ENCODE results near the gene SDR39U1. TPM values are rescaled to one million over a fixed set of nuclear protein-coding genes. Genes with fewer than 3 reads are reported as not detected.

Gene SDR39U1
- polyA plus RNA-seq, 4 donors: 41.4 to 52.6 (median 50.2) TPM

GRCh38 chr14:24439257-24439656 is 3.3 kb downstream of the SDR39U1 start:
- Histone ChIP-seq H3K36me3 (ENCODE audit: control insufficient read depth in 3 of 3, insufficient read depth in 2 of 3, low read depth in 1 of 3, low read length in 3 of 3) (peaks cover 0 to 56% (median 30%) of the 10 kb centered on the region in 3 donors), H3K4me1 (ENCODE audit: control insufficient read depth in 3 of 3, insufficient read depth in 2 of 3, low read depth in 1 of 3, low read length in 2 of 3) (peaks cover 7 to 13% (median 9%) of the 10 kb centered on the region in 3 donors)

GRCh38 chr14:24438223-24439097 is 4.1 kb downstream of the SDR39U1 start:
- H3K4me1 ChIP-seq (ENCODE audit: control insufficient read depth in 3 of 3, insufficient read depth in 2 of 3, low read depth in 1 of 3, low read length in 2 of 3): peaks cover 6 to 11% (median 7%) of the 10 kb centered on the region in 3 donors
- H3K4me3 ChIP-seq (ENCODE audit: low read depth in 1 of 3, low read length in 3 of 3): no peak overlapping the region
- H3K27me3 ChIP-seq (ENCODE audit: control insufficient read depth in 3 of 3, insufficient read depth in 3 of 3, low read length in 3 of 3): no peaks in the 10 kb centered on the region
- WGBS, 3 donors: 63 to 69% (median 66%) methylated on average over 9 of the region's 9 CpGs
- FAIRE-seq (no peak), DNase-seq (no peak)
- peak overlapping the region in 1 of 3 donors; percentile 6 for H3K27ac ChIP-seq (ENCODE audit: low read depth in 1 of 3, low read length in 2 of 3)
- H3K36me3 ChIP-seq (ENCODE audit: control insufficient read depth in 3 of 3, insufficient read depth in 2 of 3, low read depth in 1 of 3, low read length in 3 of 3): peaks cover 0 to 58% (median 32%) of the 10 kb centered on the region in 3 donors
- no peaks in the 10 kb centered on the region for H3K9me3 ChIP-seq (ENCODE audit: control insufficient read depth in 2 of 2, insufficient read depth in 1 of 2, low read depth in 1 of 2, low read length in 1 of 2)

More at GRCh38 chr14:24439257-24439656, 3.3 kb downstream of the SDR39U1 start:
- H3K27me3 ChIP-seq (ENCODE audit: control insufficient read depth in 3 of 3, insufficient read depth in 3 of 3, low read length in 3 of 3): no peaks in the 10 kb centered on the region
- DNase-seq (no peak), FAIRE-seq (no peak)
- no peaks in the 10 kb centered on the region for H3K9me3 ChIP-seq (ENCODE audit: control insufficient read depth in 2 of 2, insufficient read depth in 1 of 2, low read depth in 1 of 2, low read length in 1 of 2)
- no peak overlapping the region for H3K27ac ChIP-seq (ENCODE audit: low read depth in 1 of 3, low read length in 2 of 3)
- 39 to 82% (median 68%) methylated on average over 1 of the region's 1 CpG for WGBS, 3 donors
- H3K4me3 ChIP-seq (ENCODE audit: low read depth in 1 of 3, low read length in 3 of 3): no peak overlapping the region

GRCh38 chr14:24437736-24438067 is 4.9 kb downstream of the SDR39U1 start:
- H3K27ac ChIP-seq (ENCODE audit: low read depth in 1 of 3, low read length in 2 of 3): peak overlapping the region in 1 of 3 donors; percentile 19
- H3K4me1 ChIP-seq (ENCODE audit: control insufficient read depth in 3 of 3, insufficient read depth in 2 of 3, low read depth in 1 of 3, low read length in 2 of 3): peaks cover 4 to 13% (median 4%) of the 10 kb centered on the region in 3 donors
- no peak for DNase-seq
- H3K36me3 ChIP-seq (ENCODE audit: control insufficient read depth in 3 of 3, insufficient read depth in 2 of 3, low read depth in 1 of 3, low read length in 3 of 3): peaks cover 0 to 61% (median 32%) of the 10 kb centered on the region in 3 donors
- 76 to 81% (median 78%) methylated on average over 2 of the region's 2 CpGs for WGBS, 3 donors
- no peaks in the 10 kb centered on the region for H3K27me3 ChIP-seq (ENCODE audit: control insufficient read depth in 3 of 3, insufficient read depth in 3 of 3, low read length in 3 of 3)
- H3K9me3 ChIP-seq (ENCODE audit: control insufficient read depth in 2 of 2, insufficient read depth in 1 of 2, low read depth in 1 of 2, low read length in 1 of 2): no peaks in the 10 kb centered on the region
- no peak for FAIRE-seq
- H3K4me3 ChIP-seq (ENCODE audit: low read depth in 1 of 3, low read length in 3 of 3): no peak overlapping the region

- 71 to 78% (median 77%) methylated on average over 12 of the region's 12 CpGs for WGBS, 3 donors
- Histone ChIP-seq H3K9me3 (ENCODE audit: control insufficient read depth in 2 of 2, insufficient read depth in 1 of 2, low read depth in 1 of 2, low read length in 1 of 2) (no peaks in the 10 kb centered on the region), H3K27me3 (ENCODE audit: control insufficient read depth in 3 of 3, insufficient read depth in 3 of 3, low read length in 3 of 3) (no peaks in the 10 kb centered on the region), H3K4me3 (ENCODE audit: low read depth in 1 of 3, low read length in 3 of 3) (no peak overlapping the region), H3K36me3 (ENCODE audit: control insufficient read depth in 3 of 3, insufficient read depth in 2 of 3, low read depth in 1 of 3, low read length in 3 of 3) (peaks cover 0 to 66% (median 32%) of the 10 kb centered on the region in 3 donors), H3K27ac (ENCODE audit: low read depth in 1 of 3, low read length in 2 of 3) (peak overlapping the region in 1 of 3 donors; percentile 19), H3K4me1 (ENCODE audit: control insufficient read depth in 3 of 3, insufficient read depth in 2 of 3, low read depth in 1 of 3, low read length in 2 of 3) (peaks cover 4 to 18% (median 4%) of the 10 kb centered on the region in 3 donors)
- no peak for DNase-seq
- FAIRE-seq: no peak
Measured at GRCh38 chr14:24437020-24437735, 5.4 kb downstream of the SDR39U1 start.

- Histone ChIP-seq H3K4me3 (ENCODE audit: low read depth in 1 of 3, low read length in 3 of 3) (no peak overlapping the region), H3K4me1 (ENCODE audit: control insufficient read depth in 3 of 3, insufficient read depth in 2 of 3, low read depth in 1 of 3, low read length in 2 of 3) (peaks cover 2 to 18% (median 3%) of the 10 kb centered on the region in 3 donors), H3K27ac (ENCODE audit: low read depth in 1 of 3, low read length in 2 of 3) (peak overlapping the region in 2 of 3 donors; percentile 2 to 19), H3K27me3 (ENCODE audit: control insufficient read depth in 3 of 3, insufficient read depth in 3 of 3, low read length in 3 of 3) (no peaks in the 10 kb centered on the region), H3K9me3 (ENCODE audit: control insufficient read depth in 2 of 2, insufficient read depth in 1 of 2, low read depth in 1 of 2, low read length in 1 of 2) (no peaks in the 10 kb centered on the region), H3K36me3 (ENCODE audit: control insufficient read depth in 3 of 3, insufficient read depth in 2 of 3, low read depth in 1 of 3, low read length in 3 of 3) (peaks cover 0 to 73% (median 32%) of the 10 kb centered on the region in 3 donors)
- 51 to 55% (median 53%) methylated on average over 5 of the region's 5 CpGs for WGBS, 3 donors
- FAIRE-seq: no peak
- peak; percentile 72 to 75 for DNase-seq
Measured at GRCh38 chr14:24436355-24437019, 6.1 kb downstream of the SDR39U1 start.

- Histone ChIP-seq H3K27ac (ENCODE audit: low read depth in 1 of 3, low read length in 2 of 3) (peak overlapping the region in 2 of 3 donors; percentile 2 to 18), H3K27me3 (ENCODE audit: control insufficient read depth in 3 of 3, insufficient read depth in 3 of 3, low read length in 3 of 3) (no peaks in the 10 kb centered on the region), H3K4me3 (ENCODE audit: low read depth in 1 of 3, low read length in 3 of 3) (no peak overlapping the region), H3K9me3 (ENCODE audit: control insufficient read depth in 2 of 2, insufficient read depth in 1 of 2, low read depth in 1 of 2, low read length in 1 of 2) (no peaks in the 10 kb centered on the region), H3K4me1 (ENCODE audit: control insufficient read depth in 3 of 3, insufficient read depth in 2 of 3, low read depth in 1 of 3, low read length in 2 of 3) (peaks cover 0 to 20% (median 1%) of the 10 kb centered on the region in 3 donors), H3K36me3 (ENCODE audit: control insufficient read depth in 3 of 3, insufficient read depth in 2 of 3, low read depth in 1 of 3, low read length in 3 of 3) (peaks cover 0 to 76% (median 32%) of the 10 kb centered on the region in 3 donors)
- FAIRE-seq: no peak
- 63 to 71% (median 68%) methylated on average over 6 of the region's 6 CpGs for WGBS, 3 donors
- DNase-seq: no peak
Measured at GRCh38 chr14:24435998-24436354, 6.6 kb downstream of the SDR39U1 start.

- peaks cover 0 to 22% (median 3%) of the 10 kb centered on the region in 3 donors for H3K4me1 ChIP-seq (ENCODE audit: control insufficient read depth in 3 of 3, insufficient read depth in 2 of 3, low read depth in 1 of 3, low read length in 2 of 3)
- FAIRE-seq: no peak
- H3K27ac ChIP-seq (ENCODE audit: low read depth in 1 of 3, low read length in 2 of 3): no peak overlapping the region
Measured at GRCh38 chr14:24435192-24435810, 7.3 kb downstream of the SDR39U1 start.

GRCh38 chr14:24434676-24435075 is 7.9 kb downstream of the SDR39U1 start:
- Histone ChIP-seq H3K36me3 (ENCODE audit: control insufficient read depth in 3 of 3, insufficient read depth in 2 of 3, low read depth in 1 of 3, low read length in 3 of 3) (peaks cover 0 to 68% (median 26%) of the 10 kb centered on the region in 3 donors), H3K9me3 (ENCODE audit: control insufficient read depth in 2 of 2, insufficient read depth in 1 of 2, low read depth in 1 of 2, low read length in 1 of 2) (no peaks in the 10 kb centered on the region), H3K4me1 (ENCODE audit: control insufficient read depth in 3 of 3, insufficient read depth in 2 of 3, low read depth in 1 of 3, low read length in 2 of 3) (peaks cover 0 to 22% (median 3%) of the 10 kb centered on the region in 3 donors), H3K4me3 (ENCODE audit: low read depth in 1 of 3, low read length in 3 of 3) (no peak overlapping the region), H3K27me3 (ENCODE audit: control insufficient read depth in 3 of 3, insufficient read depth in 3 of 3, low read length in 3 of 3) (no peaks in the 10 kb centered on the region), H3K27ac (ENCODE audit: low read depth in 1 of 3, low read length in 2 of 3) (no peak overlapping the region)
- WGBS, 3 donors: 80 to 85% (median 85%) methylated on average over 3 of the region's 3 CpGs
- FAIRE-seq (no peak), DNase-seq (no peak)

More at GRCh38 chr14:24435192-24435810, 7.3 kb downstream of the SDR39U1 start:
- Histone ChIP-seq H3K4me3 (ENCODE audit: low read depth in 1 of 3, low read length in 3 of 3) (no peak overlapping the region), H3K9me3 (ENCODE audit: control insufficient read depth in 2 of 2, insufficient read depth in 1 of 2, low read depth in 1 of 2, low read length in 1 of 2) (no peaks in the 10 kb centered on the region), H3K36me3 (ENCODE audit: control insufficient read depth in 3 of 3, insufficient read depth in 2 of 3, low read depth in 1 of 3, low read length in 3 of 3) (peaks cover 0 to 74% (median 29%) of the 10 kb centered on the region in 3 donors), H3K27me3 (ENCODE audit: control insufficient read depth in 3 of 3, insufficient read depth in 3 of 3, low read length in 3 of 3) (no peaks in the 10 kb centered on the region)
- no peak for DNase-seq
- 80 to 93% (median 81%) methylated on average over 2 of the region's 2 CpGs for WGBS, 3 donors
